DND-41 (cell line): ENCODE measurements around the gene TNFAIP8.

Experiments
- ATAC-seq: fragments of 200-7000 bp; cut with Tn5 transposase; 3 replicates; pipeline ENCODE4 v1.9.1; 2021; ENCODE audit warnings: low read depth; ENCODE audit not compliant: insufficient read depth
- DNase-seq: peaks from one replicate; pipeline ENCODE4 v3.0.0-alpha.2; 2020
- H2AFZ ChIP-seq: 2 replicates; pipeline ENCODE4 v1.6.0; 2012; ENCODE audit warnings: low read depth, low read length
- H3K27ac ChIP-seq: 2 replicates; pipeline ENCODE4 v1.5.1; 2012; ENCODE audit warnings: low read length, inconsistent platforms
- H3K27me3 ChIP-seq: fragments of 200-600 bp; sonication (generic); 2 replicates; pipeline ENCODE4 v1.6.0; 2012; ENCODE audit warnings: low read length, mild to moderate bottlenecking, inconsistent platforms; ENCODE audit not compliant: insufficient read depth, poor library complexity
- H3K36me3 ChIP-seq: 2 replicates; pipeline ENCODE4 v1.5.1; 2012; ENCODE audit warnings: low read length, inconsistent platforms; ENCODE audit not compliant: insufficient read depth
- H3K4me1 ChIP-seq: 2 replicates; pipeline ENCODE4 v1.5.1; 2012; ENCODE audit warnings: mild to moderate bottlenecking, low read length; ENCODE audit not compliant: insufficient read depth
- H3K4me2 ChIP-seq: 2 replicates; pipeline ENCODE4 v1.6.0; 2012; ENCODE audit warnings: mild to moderate bottlenecking, moderate library complexity, low read length, inconsistent platforms; ENCODE audit not compliant: insufficient read depth
- H3K4me3 ChIP-seq, 2 experiments: fragments of 200-600 bp in 1 of 2; shearing (Covaris generic) in 1 of 2; 2 replicates each; pipeline ENCODE4 v1.5.1; 2012 to 2016; ENCODE audit warnings: inconsistent platforms in 2 of 2, low read length in 2 of 2, mild to moderate bottlenecking in 2 of 2, low read depth in 1 of 2, moderate library complexity in 1 of 2
- H3K79me2 ChIP-seq: 2 replicates; pipeline ENCODE4 v1.6.0; 2012; ENCODE audit warnings: low read length, inconsistent platforms; ENCODE audit not compliant: insufficient read depth
- H3K9ac ChIP-seq: 2 replicates; pipeline ENCODE4 v1.6.0; 2012; ENCODE audit warnings: low read depth, mild to moderate bottlenecking, inconsistent platforms, low read length, moderate library complexity
- H3K9me3 ChIP-seq: 2 replicates; pipeline ENCODE4 v1.5.1; 2012; ENCODE audit warnings: low read length, moderate library complexity, mild to moderate bottlenecking, inconsistent platforms; ENCODE audit not compliant: insufficient read depth, severe bottlenecking
- H4K20me1 ChIP-seq: 2 replicates; pipeline ENCODE4 v1.6.0; 2012; ENCODE audit warnings: low read length; ENCODE audit not compliant: insufficient read depth
- EZH2 ChIP-seq: IDR thresholded peaks from 3 replicates; pipeline ENCODE4 v1.6.1; 2012; ENCODE audit warnings: borderline replicate concordance, low read depth, mild to moderate bottlenecking, moderate library complexity, low read length, inconsistent platforms; ENCODE audit not compliant: severe bottlenecking
- TF ChIP-seq, protein P1 (sequence below): IDR thresholded peaks from 2 replicates; pipeline ENCODE4 v1.5.1; 2012; ENCODE audit warnings: borderline replicate concordance, low read length, moderate library complexity, mild to moderate bottlenecking; ENCODE audit not compliant: poor library complexity, severe bottlenecking; ENCODE audit errors: extremely low read depth

The TNFAIP8 gene

DNA sequence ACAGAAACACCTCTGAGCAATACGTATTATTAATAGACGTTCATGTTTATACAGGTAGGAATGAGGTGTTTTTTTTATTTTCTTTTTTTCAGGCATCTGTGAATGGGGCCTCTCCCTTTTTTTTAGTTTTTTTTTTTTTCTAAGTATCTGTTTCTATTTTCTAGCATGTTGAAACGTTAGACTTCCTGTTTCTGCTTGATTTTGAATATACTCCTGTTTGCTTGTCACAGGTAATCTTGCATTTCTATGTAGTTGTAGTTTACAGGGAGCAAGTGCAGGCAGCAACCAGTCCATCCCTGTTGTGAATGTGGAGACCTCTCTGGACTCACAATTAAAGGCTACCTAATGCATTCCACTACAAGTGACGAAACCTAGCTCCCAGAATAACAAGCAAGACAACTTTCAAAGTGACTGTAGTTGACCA is 22.8 kb upstream of the TNFAIP8 start:
- H4K20me1 ChIP-seq: peaks cover 30% of the 10 kb centered on the region
- H3K79me2 ChIP-seq: peaks cover 96% of the 10 kb centered on the region
- H3K27ac ChIP-seq: peak overlapping the region; percentile 74
- ATAC-seq (no peak), DNase-seq (no peak)
- no peak overlapping the region for H3K4me2 ChIP-seq
- H3K4me3 ChIP-seq: no peak overlapping the region
- H2AFZ ChIP-seq: no peak overlapping the region
- H3K9ac ChIP-seq: no peak overlapping the region
- peaks cover 21% of the 10 kb centered on the region for H3K36me3 ChIP-seq
- H3K9me3 ChIP-seq: no peaks in the 10 kb centered on the region
- TF ChIP-seq EZH2: no peak
- TF ChIP-seq, protein P1, sequence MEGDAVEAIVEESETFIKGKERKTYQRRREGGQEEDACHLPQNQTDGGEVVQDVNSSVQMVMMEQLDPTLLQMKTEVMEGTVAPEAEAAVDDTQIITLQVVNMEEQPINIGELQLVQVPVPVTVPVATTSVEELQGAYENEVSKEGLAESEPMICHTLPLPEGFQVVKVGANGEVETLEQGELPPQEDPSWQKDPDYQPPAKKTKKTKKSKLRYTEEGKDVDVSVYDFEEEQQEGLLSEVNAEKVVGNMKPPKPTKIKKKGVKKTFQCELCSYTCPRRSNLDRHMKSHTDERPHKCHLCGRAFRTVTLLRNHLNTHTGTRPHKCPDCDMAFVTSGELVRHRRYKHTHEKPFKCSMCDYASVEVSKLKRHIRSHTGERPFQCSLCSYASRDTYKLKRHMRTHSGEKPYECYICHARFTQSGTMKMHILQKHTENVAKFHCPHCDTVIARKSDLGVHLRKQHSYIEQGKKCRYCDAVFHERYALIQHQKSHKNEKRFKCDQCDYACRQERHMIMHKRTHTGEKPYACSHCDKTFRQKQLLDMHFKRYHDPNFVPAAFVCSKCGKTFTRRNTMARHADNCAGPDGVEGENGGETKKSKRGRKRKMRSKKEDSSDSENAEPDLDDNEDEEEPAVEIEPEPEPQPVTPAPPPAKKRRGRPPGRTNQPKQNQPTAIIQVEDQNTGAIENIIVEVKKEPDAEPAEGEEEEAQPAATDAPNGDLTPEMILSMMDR: no peak
- peaks cover 96% of the 10 kb centered on the region for H3K4me1 ChIP-seq
- no peaks in the 10 kb centered on the region for H3K27me3 ChIP-seq

DNA sequence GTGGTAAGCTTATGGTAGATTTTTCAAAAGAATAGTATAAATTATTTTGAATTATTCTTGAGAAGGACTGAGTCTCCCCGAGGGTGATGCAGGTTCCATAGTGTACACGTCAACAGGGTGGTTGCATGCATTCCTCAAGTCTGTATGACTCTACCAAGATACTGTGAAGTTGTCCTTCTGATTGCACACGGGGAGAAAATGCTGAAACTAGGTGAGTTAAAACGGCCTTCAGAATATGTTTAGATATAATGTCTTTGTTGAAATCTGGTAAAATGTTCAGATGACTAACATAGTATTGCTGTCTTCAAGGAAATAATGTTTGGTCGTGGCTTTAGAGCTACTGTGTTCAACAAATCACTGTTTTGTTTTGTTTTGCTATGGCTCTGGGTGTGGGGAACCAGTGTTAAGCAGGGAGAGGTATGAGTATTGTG is 22.4 kb upstream of the TNFAIP8 start:
- H3K4me2 ChIP-seq: no peak overlapping the region
- ATAC-seq: no peak
- no peak for DNase-seq
- TF ChIP-seq, protein P1: no peak
- no peaks in the 10 kb centered on the region for H3K9me3 ChIP-seq
- H3K4me1 ChIP-seq: peaks cover 96% of the 10 kb centered on the region
- no peak overlapping the region for H3K4me3 ChIP-seq
- H3K79me2 ChIP-seq: peaks cover 96% of the 10 kb centered on the region
- no peak overlapping the region for H3K9ac ChIP-seq
- peak overlapping the region; percentile 62 for H3K27ac ChIP-seq
- peaks cover 21% of the 10 kb centered on the region for H3K36me3 ChIP-seq
- H2AFZ ChIP-seq: no peak overlapping the region
- H3K27me3 ChIP-seq: no peaks in the 10 kb centered on the region
- peaks cover 35% of the 10 kb centered on the region for H4K20me1 ChIP-seq

DNA sequence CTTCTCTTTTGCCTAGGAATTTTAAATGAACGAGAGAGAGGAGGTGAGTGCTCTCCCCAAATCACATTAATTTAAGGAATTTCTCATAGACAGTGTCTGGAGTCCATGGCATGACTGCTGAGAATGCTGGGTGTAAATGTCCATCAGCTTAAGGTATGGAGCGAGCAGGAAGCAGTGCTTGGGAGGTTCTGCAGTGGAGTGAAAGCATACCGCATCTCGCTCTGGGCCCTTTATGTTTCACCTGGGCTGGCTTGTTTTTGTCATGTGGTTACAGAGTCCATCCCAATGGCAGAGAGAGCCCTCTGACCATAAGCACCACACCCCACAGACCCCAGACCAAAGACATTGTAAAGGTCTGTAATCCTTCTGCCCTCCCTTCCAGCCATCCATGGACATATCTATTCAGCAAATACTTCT is 20.6 kb upstream of the TNFAIP8 start:
- H3K4me1 ChIP-seq: peaks cover 96% of the 10 kb centered on the region
- peaks cover 100% of the 10 kb centered on the region for H3K79me2 ChIP-seq
- H3K9me3 ChIP-seq: no peaks in the 10 kb centered on the region
- DNase-seq: no peak
- TF ChIP-seq EZH2: no peak
- TF ChIP-seq, protein P1: no peak
- H3K36me3 ChIP-seq: peaks cover 21% of the 10 kb centered on the region
- no peak for ATAC-seq
- peaks cover 38% of the 10 kb centered on the region for H4K20me1 ChIP-seq
- H3K4me3 ChIP-seq: no peak overlapping the region
- no peak overlapping the region for H3K9ac ChIP-seq
- H3K27me3 ChIP-seq: no peaks in the 10 kb centered on the region
- peak overlapping the region; percentile 29 for H3K27ac ChIP-seq
- no peak overlapping the region for H2AFZ ChIP-seq
- no peak overlapping the region for H3K4me2 ChIP-seq

DNA sequence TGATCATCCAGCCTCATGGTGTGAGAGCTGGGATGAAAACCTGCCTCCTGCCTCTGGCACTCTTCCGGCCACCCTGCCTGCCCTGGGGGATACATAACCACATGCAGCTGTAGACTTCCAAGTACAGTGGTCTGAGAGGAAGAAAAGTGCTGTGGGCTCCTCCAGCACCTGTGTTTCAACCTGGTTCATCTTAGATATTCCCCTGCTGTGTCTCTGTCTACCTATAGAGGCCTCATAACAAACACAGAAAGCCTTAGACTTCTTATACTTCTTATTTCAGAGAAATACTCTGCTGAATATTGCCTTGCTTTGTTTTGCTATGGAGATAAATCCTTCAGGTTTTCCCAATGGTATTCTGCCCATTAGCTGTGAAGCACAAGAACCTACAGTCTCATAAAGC is 19.6 kb upstream of the TNFAIP8 start:
- peak overlapping the region; percentile 63 for H3K27ac ChIP-seq
- H4K20me1 ChIP-seq: peaks cover 36% of the 10 kb centered on the region
- TF ChIP-seq, protein P1: peak; percentile 32
- no peak for TF ChIP-seq EZH2
- no peak overlapping the region for H3K4me3 ChIP-seq
- H3K36me3 ChIP-seq: peaks cover 17% of the 10 kb centered on the region
- ATAC-seq (peak; percentile 71), DNase-seq (peak; percentile 66)
- H3K4me1 ChIP-seq: peaks cover 92% of the 10 kb centered on the region
- no peaks in the 10 kb centered on the region for H3K27me3 ChIP-seq
- no peak overlapping the region for H3K9ac ChIP-seq
- peaks cover 100% of the 10 kb centered on the region for H3K79me2 ChIP-seq
- H3K4me2 ChIP-seq: no peak overlapping the region
- no peaks in the 10 kb centered on the region for H3K9me3 ChIP-seq
- no peak overlapping the region for H2AFZ ChIP-seq
